ENCODE measurements around the gene UBE2L6.

DNA sequence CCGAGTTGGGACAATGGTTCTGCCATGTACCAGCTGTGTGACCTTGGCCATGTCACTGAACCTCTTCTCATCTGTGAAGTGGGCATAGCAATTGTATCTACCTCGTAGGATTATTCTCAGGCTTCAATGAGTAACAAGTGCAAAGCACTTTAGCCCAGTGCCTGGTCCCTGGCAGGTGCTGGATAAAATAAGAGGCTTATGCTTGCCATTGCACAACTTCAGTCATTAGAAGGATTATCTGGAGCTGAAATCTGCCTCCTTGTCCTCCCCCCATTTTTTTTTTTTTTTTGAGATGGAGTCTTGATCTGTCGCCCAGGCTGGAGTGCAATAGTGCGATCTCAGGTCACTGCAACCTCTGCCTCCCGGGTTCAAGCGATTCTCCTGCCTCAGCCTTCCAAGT lies 22.9 kb downstream of the UBE2L6 start:
- TF ChIP-seq, protein P1, sequence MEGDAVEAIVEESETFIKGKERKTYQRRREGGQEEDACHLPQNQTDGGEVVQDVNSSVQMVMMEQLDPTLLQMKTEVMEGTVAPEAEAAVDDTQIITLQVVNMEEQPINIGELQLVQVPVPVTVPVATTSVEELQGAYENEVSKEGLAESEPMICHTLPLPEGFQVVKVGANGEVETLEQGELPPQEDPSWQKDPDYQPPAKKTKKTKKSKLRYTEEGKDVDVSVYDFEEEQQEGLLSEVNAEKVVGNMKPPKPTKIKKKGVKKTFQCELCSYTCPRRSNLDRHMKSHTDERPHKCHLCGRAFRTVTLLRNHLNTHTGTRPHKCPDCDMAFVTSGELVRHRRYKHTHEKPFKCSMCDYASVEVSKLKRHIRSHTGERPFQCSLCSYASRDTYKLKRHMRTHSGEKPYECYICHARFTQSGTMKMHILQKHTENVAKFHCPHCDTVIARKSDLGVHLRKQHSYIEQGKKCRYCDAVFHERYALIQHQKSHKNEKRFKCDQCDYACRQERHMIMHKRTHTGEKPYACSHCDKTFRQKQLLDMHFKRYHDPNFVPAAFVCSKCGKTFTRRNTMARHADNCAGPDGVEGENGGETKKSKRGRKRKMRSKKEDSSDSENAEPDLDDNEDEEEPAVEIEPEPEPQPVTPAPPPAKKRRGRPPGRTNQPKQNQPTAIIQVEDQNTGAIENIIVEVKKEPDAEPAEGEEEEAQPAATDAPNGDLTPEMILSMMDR (IDR thresholded peaks at IDR 0.05), result no peak
- TF ChIP-seq POLR2A (IDR thresholded peaks at IDR 0.05), result no peak

Measured in esophagus squamous epithelium (tissue), 4 donors.